CD14-positive monocyte (primary cell): ENCODE results near the gene DIS3L2. TPM values are rescaled to one million over a fixed set of nuclear protein-coding genes. Genes with fewer than 3 reads are reported as not detected.

Source experiments
- DNase-seq, 3 donors: peaks; one replicate each; pipeline ENCODE4 v3.0.0-alpha.2; 2011 to 2022
- H2AFZ ChIP-seq: 2 replicates; pipeline ENCODE4 v1.6.0; 2012; ENCODE audit warnings: mild to moderate bottlenecking, low read depth, low read length, inconsistent platforms; ENCODE audit not compliant: insufficient read depth, poor library complexity, severe bottlenecking
- H3K27ac ChIP-seq, 2 donors: 1 replicate in 1 of 2; 2 replicates in 1 of 2; pipeline ENCODE4 v1.5.1; 2012 to 2013; ENCODE audit warnings: low read length in 2 of 2, control low read depth in 1 of 2, inconsistent platforms in 1 of 2, low read depth in 1 of 2, mild to moderate bottlenecking in 1 of 2
- H3K27me3 ChIP-seq, 2 donors: one replicate each; pipeline versions ENCODE4 v1.6.0 to v1.6.1; 2011 to 2013; ENCODE audit warnings: low read length in 2 of 2; ENCODE audit not compliant: control insufficient read depth in 2 of 2, insufficient read depth in 2 of 2
- H3K36me3 ChIP-seq, 2 donors: replicated peaks in 1 of 2; 1 replicate in 1 of 2; 2 replicates in 1 of 2; pipeline versions ENCODE4 v1.5.1 to v1.6.1; 2012 to 2013; ENCODE audit warnings: low read length in 2 of 2, control low read depth in 1 of 2, inconsistent platforms in 1 of 2, mild to moderate bottlenecking in 1 of 2; ENCODE audit not compliant: insufficient read depth in 2 of 2, control insufficient read depth in 1 of 2
- H3K4me1 ChIP-seq, 2 donors: 1 replicate in 1 of 2; 2 replicates in 1 of 2; pipeline versions ENCODE4 v1.5.1 to v1.6.1; 2012 to 2013; ENCODE audit warnings: low read length in 2 of 2, control low read depth in 1 of 2, inconsistent platforms in 1 of 2, mild to moderate bottlenecking in 1 of 2, moderate library complexity in 1 of 2; ENCODE audit not compliant: insufficient read depth in 2 of 2, control insufficient read depth in 1 of 2
- H3K4me2 ChIP-seq: replicated peaks from 2 replicates; pipeline ENCODE3; 2012; ENCODE audit warnings: low read length, moderate library complexity, mild to moderate bottlenecking; ENCODE audit not compliant: poor library complexity, severe bottlenecking; ENCODE audit errors: extremely low read depth
- H3K4me3 ChIP-seq, 3 experiments: fragments of 200-600 bp in 1 of 3; sonication (generic) in 1 of 3; replicated peaks in 1 of 3; 1 replicate in 2 of 3; 2 replicates in 1 of 3; pipeline ENCODE4 v1.5.1; 2011 to 2013; ENCODE audit warnings: low read length in 3 of 3, mild to moderate bottlenecking in 3 of 3, control low read depth in 2 of 3, low read depth in 2 of 3, inconsistent platforms in 1 of 3, moderate library complexity in 1 of 3
- H3K79me2 ChIP-seq: 2 replicates; pipeline ENCODE4 v1.6.0; 2012; ENCODE audit warnings: mild to moderate bottlenecking, control low read depth, inconsistent platforms, low read length, moderate library complexity; ENCODE audit not compliant: insufficient read depth
- H3K9ac ChIP-seq: 2 replicates; pipeline ENCODE4 v1.6.0; 2017; ENCODE audit warnings: low read length, mild to moderate bottlenecking; ENCODE audit not compliant: insufficient read depth, poor library complexity, severe bottlenecking
- H3K9me3 ChIP-seq, 2 donors: replicated peaks in 1 of 2; 1 replicate in 1 of 2; 2 replicates in 1 of 2; pipeline versions ENCODE4 v1.5.1 to v1.6.1; 2012 to 2013; ENCODE audit warnings: low read length in 2 of 2, control low read depth in 1 of 2; ENCODE audit not compliant: control insufficient read depth in 1 of 2, insufficient read depth in 1 of 2
- H4K20me1 ChIP-seq: 2 replicates; pipeline ENCODE4 v1.6.0; 2012; ENCODE audit warnings: mild to moderate bottlenecking, low read length, control low read depth, moderate library complexity; ENCODE audit not compliant: insufficient read depth
- H3K27ac Mint-ChIP-seq, 7 donors: one replicate each; pipeline ENCODE4 v1.8.0; 2020; ENCODE audit warnings: mild to moderate bottlenecking in 7 of 7, mixed read lengths in 7 of 7, moderate library complexity in 6 of 7, inconsistent platforms in 2 of 7
- H3K27me3 Mint-ChIP-seq, 3 donors: one replicate each; pipeline ENCODE4 v1.8.0; 2021 to 2022; ENCODE audit warnings: low read depth in 3 of 3, mild to moderate bottlenecking in 3 of 3, mixed read lengths in 3 of 3, moderate library complexity in 3 of 3, inconsistent platforms in 1 of 3
- H3K36me3 Mint-ChIP-seq, 2 donors: one replicate each; pipeline ENCODE4 v1.8.0; 2020; ENCODE audit warnings: mixed read lengths in 2 of 2, inconsistent platforms in 1 of 2, mild to moderate bottlenecking in 1 of 2
- H3K4me1 Mint-ChIP-seq: one replicate; pipeline ENCODE4 v1.8.0; 2020; ENCODE audit warnings: mild to moderate bottlenecking, mixed read lengths
- H3K4me3 Mint-ChIP-seq, 2 donors: one replicate each; pipeline ENCODE4 v1.8.0; 2020; ENCODE audit warnings: mild to moderate bottlenecking in 2 of 2, mixed read lengths in 2 of 2, moderate library complexity in 1 of 2
- H3K9me3 Mint-ChIP-seq, 7 donors: one replicate each; pipeline ENCODE4 v1.8.0; 2020 to 2022; ENCODE audit warnings: mixed read lengths in 7 of 7, mild to moderate bottlenecking in 6 of 7, moderate library complexity in 6 of 7, inconsistent platforms in 2 of 7
- WGBS: methylation state at CpG from one replicate; pipeline ENCODE4 v1.1.5; 2013; ENCODE audit warnings: missing lambda C conversion rate; ENCODE audit not compliant: insufficient coverage; 5-methylcytosine and 5-hydroxymethylcytosine counted together
- intact Hi-C, 2 donors: fragments of 100-400 bp; cut with micrococcal nuclease; formaldehyde crosslinking; loops; one replicate each; pipeline versions ENCODE4 v1.15.0 to v1.15.1; 2023
- polyA plus RNA-seq, 3 donors: library from polyadenylated mRNA; depleted of rRNA in 1 of 3; unstranded in 2 of 3; stranded (reverse) in 1 of 3; fragments of 300-500 nt in 2 of 3; fragments of >200 nt in 1 of 3; fragmentation: Illumina TruSeq in 2 of 3; gene quantifications; 1 replicate in 2 of 3; 2 replicates in 1 of 3; pipeline ENCODE4 v1.2.3, GENCODE V29; 2012 to 2021
- TF ChIP-seq, protein P1 (sequence below): fragments of 200-600 bp; IDR thresholded peaks from one replicate; pipeline ENCODE4 v1.8.0; 2022; ENCODE audit warnings: antibody characterized with exemption, mild to moderate bottlenecking

DIS3L2 gene
- polyA plus RNA-seq, 3 donors = 6.0 to 21.7 (median 6.4) TPM

- intact Hi-C loops = loop anchor here (10.0 kb wide), 2 partner anchors 206 to 216 kb away; no protein-coding TSS in a partner anchor
These were observed 32.4 kb upstream of the DIS3L2 start for GRCh38 chr2:231928901-231929725.

GRCh38 chr2:231929961-231930592 is 31.4 kb upstream of the DIS3L2 start:
- no peak overlapping the region for H3K4me3 Mint-ChIP-seq
- Histone ChIP-seq H3K27me3 (peaks cover 22 to 47% of the 10 kb centered on the region in 2 donors), H3K27ac (no peak overlapping the region), H3K4me3 (no peak overlapping the region), H3K36me3 (no peaks in the 10 kb centered on the region), H3K4me1 (peaks cover 13 to 21% of the 10 kb centered on the region in 2 donors), H4K20me1 (no peaks in the 10 kb centered on the region), H3K9me3 (peaks cover 0 to 18% of the 10 kb centered on the region in 2 donors), H3K4me2 (no peak overlapping the region), H2AFZ (no peak overlapping the region), H3K9ac (no peak overlapping the region), H3K79me2 (no peaks in the 10 kb centered on the region)
- H3K36me3 Mint-ChIP-seq = peaks cover 0 to 4% of the 10 kb centered on the region in 2 donors
- H3K9me3 Mint-ChIP-seq = peaks cover 0 to 10% (median 0%) of the 10 kb centered on the region in 7 donors
- WGBS = 66% methylated on average over 8 of the region's 11 CpGs
- DNase-seq = no peak
- H3K27me3 Mint-ChIP-seq = peaks cover 37 to 51% (median 38%) of the 10 kb centered on the region in 3 donors
- TF ChIP-seq, protein P1, sequence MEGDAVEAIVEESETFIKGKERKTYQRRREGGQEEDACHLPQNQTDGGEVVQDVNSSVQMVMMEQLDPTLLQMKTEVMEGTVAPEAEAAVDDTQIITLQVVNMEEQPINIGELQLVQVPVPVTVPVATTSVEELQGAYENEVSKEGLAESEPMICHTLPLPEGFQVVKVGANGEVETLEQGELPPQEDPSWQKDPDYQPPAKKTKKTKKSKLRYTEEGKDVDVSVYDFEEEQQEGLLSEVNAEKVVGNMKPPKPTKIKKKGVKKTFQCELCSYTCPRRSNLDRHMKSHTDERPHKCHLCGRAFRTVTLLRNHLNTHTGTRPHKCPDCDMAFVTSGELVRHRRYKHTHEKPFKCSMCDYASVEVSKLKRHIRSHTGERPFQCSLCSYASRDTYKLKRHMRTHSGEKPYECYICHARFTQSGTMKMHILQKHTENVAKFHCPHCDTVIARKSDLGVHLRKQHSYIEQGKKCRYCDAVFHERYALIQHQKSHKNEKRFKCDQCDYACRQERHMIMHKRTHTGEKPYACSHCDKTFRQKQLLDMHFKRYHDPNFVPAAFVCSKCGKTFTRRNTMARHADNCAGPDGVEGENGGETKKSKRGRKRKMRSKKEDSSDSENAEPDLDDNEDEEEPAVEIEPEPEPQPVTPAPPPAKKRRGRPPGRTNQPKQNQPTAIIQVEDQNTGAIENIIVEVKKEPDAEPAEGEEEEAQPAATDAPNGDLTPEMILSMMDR = no peak
- intact Hi-C loops = loop anchor here (10.0 kb wide), 2 partner anchors 205 to 215 kb away; no protein-coding TSS in a partner anchor
- H3K27ac Mint-ChIP-seq = peak overlapping the region in 1 of 7 donors; percentile 54
- H3K4me1 Mint-ChIP-seq = peaks cover 10% of the 10 kb centered on the region

More at GRCh38 chr2:231928901-231929725, 32.4 kb upstream of the DIS3L2 start:
- peak overlapping the region in 2 of 7 donors; percentile 46 to 73 for H3K27ac Mint-ChIP-seq
- H3K4me2 ChIP-seq = no peak overlapping the region
- H3K36me3 Mint-ChIP-seq = peaks cover 0 to 4% of the 10 kb centered on the region in 2 donors
- peaks cover 28 to 56% of the 10 kb centered on the region in 2 donors for H3K27me3 ChIP-seq
- peaks cover 12% of the 10 kb centered on the region for H3K4me1 Mint-ChIP-seq
- no peak overlapping the region for H3K4me3 ChIP-seq
- H3K4me1 ChIP-seq = peaks cover 16 to 24% of the 10 kb centered on the region in 2 donors
- TF ChIP-seq, protein P1 = no peak
- no peaks in the 10 kb centered on the region for H3K36me3 ChIP-seq
- H3K9me3 ChIP-seq = peaks cover 0 to 18% of the 10 kb centered on the region in 2 donors
- no peak overlapping the region for H2AFZ ChIP-seq
- peaks cover 45 to 61% (median 47%) of the 10 kb centered on the region in 3 donors for H3K27me3 Mint-ChIP-seq
- 93% methylated on average over 11 of the region's 11 CpGs for WGBS
- H4K20me1 ChIP-seq = no peaks in the 10 kb centered on the region
- H3K27ac ChIP-seq = no peak overlapping the region
- DNase-seq = no peak
- H3K4me3 Mint-ChIP-seq = peak overlapping the region in 1 of 2 donors; percentile 42
- H3K9me3 Mint-ChIP-seq = peaks cover 0 to 11% (median 2%) of the 10 kb centered on the region in 7 donors
- no peaks in the 10 kb centered on the region for H3K79me2 ChIP-seq
- H3K9ac ChIP-seq = no peak overlapping the region
